ENCODE data around the gene KIF5B.
"Not testable (repeated sequence)": the region's sequence is repeated elsewhere in the genome, so short reads cannot be mapped to it uniquely, and the experiment has no call there.

The KIF5B gene

DNA sequence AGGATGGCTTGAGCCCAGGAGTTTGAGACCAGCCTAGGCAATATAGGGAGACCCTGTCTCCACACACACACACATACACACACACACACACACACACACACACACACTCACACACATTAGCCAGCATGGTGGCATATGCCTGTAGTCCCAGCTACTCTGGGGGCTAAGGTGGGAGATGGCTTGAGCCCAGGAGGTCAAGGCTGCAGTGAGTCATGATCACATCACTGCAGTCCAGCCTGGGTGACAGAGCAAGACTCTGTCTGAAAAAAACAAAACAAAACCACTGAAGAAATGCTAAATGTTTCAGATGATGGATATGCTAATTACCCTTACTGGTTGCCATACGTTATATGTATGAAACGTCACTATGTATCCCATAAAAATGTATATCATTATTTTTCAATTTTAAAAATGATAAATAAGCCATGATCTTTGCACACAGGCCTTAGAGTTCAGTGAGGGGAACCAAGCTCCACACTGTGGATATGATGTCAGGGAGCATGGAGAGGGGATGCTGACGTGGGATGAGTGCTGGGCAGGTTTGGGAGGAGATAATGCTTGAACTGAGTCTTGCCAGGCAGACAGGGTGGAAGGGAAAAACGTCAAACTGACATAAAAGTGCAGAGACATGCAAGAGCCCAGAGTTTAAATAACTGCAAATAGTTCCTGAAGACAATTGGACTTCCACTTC lies 81.6 kb downstream of the KIF5B start:
- peaks cover 8% of the 10 kb centered on the region for H3K4me1 ChIP-seq (ENCODE audit: insufficient read depth, low read length, severe bottlenecking)
- no peaks in the 10 kb centered on the region for H3K36me3 ChIP-seq (ENCODE audit: insufficient read depth, low read length)
- no peaks in the 10 kb centered on the region for H3K27me3 ChIP-seq (ENCODE audit: insufficient read depth, low read length)
- H3K4me3 ChIP-seq (ENCODE audit: low read depth, low read length, poor library complexity, severe bottlenecking) = no peak overlapping the region
- no peaks in the 10 kb centered on the region for H4K20me1 ChIP-seq (ENCODE audit: insufficient read depth, low read length)
- no peaks in the 10 kb centered on the region for H3K9me2 ChIP-seq (ENCODE audit: low read depth, low read length)
- no peak overlapping the region for H3K4me2 ChIP-seq (ENCODE audit: low read length)
- H3K9ac ChIP-seq (ENCODE audit: low read length) = no peak overlapping the region
- TF ChIP-seq EZH2 (IDR thresholded peaks at IDR 0.05; ENCODE audit: borderline replicate concordance, low read length) (no peak), CTCF (IDR thresholded peaks at IDR 0.05; ENCODE audit: low read length) (no peak)
- H2AFZ ChIP-seq (ENCODE audit: low read length) = no peak overlapping the region
- H3K9me3 ChIP-seq (ENCODE audit: low read length) = no peaks in the 10 kb centered on the region
- H3K27ac ChIP-seq (ENCODE audit: low read depth, low read length, poor library complexity, severe bottlenecking) = no peak overlapping the region
- H3F3A ChIP-seq (ENCODE audit: insufficient read depth, low read length) = no peaks in the 10 kb centered on the region
- no peaks in the 10 kb centered on the region for H3K79me2 ChIP-seq (ENCODE audit: insufficient read depth, low read length)

- TF ChIP-seq CTCF (IDR thresholded peaks at IDR 0.05; ENCODE audit: low read length) (no peak), EZH2 (IDR thresholded peaks at IDR 0.05; ENCODE audit: borderline replicate concordance, low read length) (no peak)
- H3K4me3 ChIP-seq (ENCODE audit: low read depth, low read length, poor library complexity, severe bottlenecking) = no peak overlapping the region
These were observed 83.6 kb downstream of the KIF5B start for GRCh38 chr10:31972519-31973041.

DNA sequence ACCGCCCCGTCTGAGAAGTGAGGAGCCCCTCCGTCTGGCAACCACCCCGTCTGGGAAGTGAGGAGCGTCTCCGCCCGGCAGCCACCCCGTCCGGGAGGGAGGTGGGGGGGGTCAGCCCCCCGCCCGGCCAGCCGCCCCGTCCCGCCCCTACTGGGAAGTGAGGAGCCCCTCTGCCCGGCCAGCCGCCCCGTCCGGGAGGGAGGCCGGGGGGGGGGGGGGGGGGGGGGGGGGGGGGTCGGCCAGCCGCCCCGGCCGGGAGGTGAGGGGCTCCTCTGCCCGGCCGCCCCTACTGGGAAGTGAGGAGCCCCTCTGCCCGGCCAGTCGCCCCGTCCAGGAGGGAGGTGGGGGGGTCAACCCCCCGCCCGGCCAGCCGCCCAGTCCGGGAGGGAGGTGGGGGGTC lies 86.4 kb downstream of the KIF5B start:
- not testable (repeated sequence) for H3K27ac ChIP-seq (ENCODE audit: low read depth, low read length, poor library complexity, severe bottlenecking); H3K9me2 ChIP-seq (ENCODE audit: low read depth, low read length); H2AFZ ChIP-seq (ENCODE audit: low read length); H3K9me3 ChIP-seq (ENCODE audit: low read length); H3K36me3 ChIP-seq (ENCODE audit: insufficient read depth, low read length); H4K20me1 ChIP-seq (ENCODE audit: insufficient read depth, low read length); H3K79me2 ChIP-seq (ENCODE audit: insufficient read depth, low read length); H3K4me3 ChIP-seq (ENCODE audit: low read depth, low read length, poor library complexity, severe bottlenecking); H3F3A ChIP-seq (ENCODE audit: insufficient read depth, low read length); H3K9ac ChIP-seq (ENCODE audit: low read length); H3K27me3 ChIP-seq (ENCODE audit: insufficient read depth, low read length); H3K4me1 ChIP-seq (ENCODE audit: insufficient read depth, low read length, severe bottlenecking); H3K4me2 ChIP-seq (ENCODE audit: low read length)

More at GRCh38 chr10:31972519-31973041, 83.6 kb downstream of the KIF5B start:
- Histone ChIP-seq H3K9ac (ENCODE audit: low read length) (no peak overlapping the region), H3K9me2 (ENCODE audit: low read depth, low read length) (no peaks in the 10 kb centered on the region), H3K4me2 (ENCODE audit: low read length) (no peak overlapping the region), H3K36me3 (ENCODE audit: insufficient read depth, low read length) (no peaks in the 10 kb centered on the region), H3F3A (ENCODE audit: insufficient read depth, low read length) (no peaks in the 10 kb centered on the region), H3K27ac (ENCODE audit: low read depth, low read length, poor library complexity, severe bottlenecking) (no peak overlapping the region), H3K4me1 (ENCODE audit: insufficient read depth, low read length, severe bottlenecking) (peaks cover 6% of the 10 kb centered on the region), H3K79me2 (ENCODE audit: insufficient read depth, low read length) (no peaks in the 10 kb centered on the region), H2AFZ (ENCODE audit: low read length) (no peak overlapping the region), H3K9me3 (ENCODE audit: low read length) (no peaks in the 10 kb centered on the region), H3K27me3 (ENCODE audit: insufficient read depth, low read length) (no peaks in the 10 kb centered on the region), H4K20me1 (ENCODE audit: insufficient read depth, low read length) (no peaks in the 10 kb centered on the region)

GRCh38 chr10:31963589-31963980 lies 92.6 kb downstream of the KIF5B start:
- Histone ChIP-seq H3F3A (ENCODE audit: insufficient read depth, low read length) (no peaks in the 10 kb centered on the region), H3K4me1 (ENCODE audit: insufficient read depth, low read length, severe bottlenecking) (peaks cover 9% of the 10 kb centered on the region), H3K36me3 (ENCODE audit: insufficient read depth, low read length) (no peaks in the 10 kb centered on the region), H3K9ac (ENCODE audit: low read length) (no peak overlapping the region), H3K27ac (ENCODE audit: low read depth, low read length, poor library complexity, severe bottlenecking) (no peak overlapping the region), H3K79me2 (ENCODE audit: insufficient read depth, low read length) (no peaks in the 10 kb centered on the region), H3K4me3 (ENCODE audit: low read depth, low read length, poor library complexity, severe bottlenecking) (no peak overlapping the region), H4K20me1 (ENCODE audit: insufficient read depth, low read length) (no peaks in the 10 kb centered on the region), H3K27me3 (ENCODE audit: insufficient read depth, low read length) (no peaks in the 10 kb centered on the region), H3K9me3 (ENCODE audit: low read length) (no peaks in the 10 kb centered on the region), H3K9me2 (ENCODE audit: low read depth, low read length) (no peaks in the 10 kb centered on the region), H2AFZ (ENCODE audit: low read length) (no peak overlapping the region), H3K4me2 (ENCODE audit: low read length) (no peak overlapping the region)
- TF ChIP-seq CTCF (IDR thresholded peaks at IDR 0.05; ENCODE audit: low read length) (no peak), EZH2 (IDR thresholded peaks at IDR 0.05; ENCODE audit: borderline replicate concordance, low read length) (no peak)

All from OCI-LY1 (cell line).